ENCODE results near the gene KDM2A.
"Not testable (repeated sequence)": the region's sequence is repeated elsewhere in the genome, so short reads cannot be mapped to it uniquely, and the experiment has no call there.

Gene KDM2A

DNA sequence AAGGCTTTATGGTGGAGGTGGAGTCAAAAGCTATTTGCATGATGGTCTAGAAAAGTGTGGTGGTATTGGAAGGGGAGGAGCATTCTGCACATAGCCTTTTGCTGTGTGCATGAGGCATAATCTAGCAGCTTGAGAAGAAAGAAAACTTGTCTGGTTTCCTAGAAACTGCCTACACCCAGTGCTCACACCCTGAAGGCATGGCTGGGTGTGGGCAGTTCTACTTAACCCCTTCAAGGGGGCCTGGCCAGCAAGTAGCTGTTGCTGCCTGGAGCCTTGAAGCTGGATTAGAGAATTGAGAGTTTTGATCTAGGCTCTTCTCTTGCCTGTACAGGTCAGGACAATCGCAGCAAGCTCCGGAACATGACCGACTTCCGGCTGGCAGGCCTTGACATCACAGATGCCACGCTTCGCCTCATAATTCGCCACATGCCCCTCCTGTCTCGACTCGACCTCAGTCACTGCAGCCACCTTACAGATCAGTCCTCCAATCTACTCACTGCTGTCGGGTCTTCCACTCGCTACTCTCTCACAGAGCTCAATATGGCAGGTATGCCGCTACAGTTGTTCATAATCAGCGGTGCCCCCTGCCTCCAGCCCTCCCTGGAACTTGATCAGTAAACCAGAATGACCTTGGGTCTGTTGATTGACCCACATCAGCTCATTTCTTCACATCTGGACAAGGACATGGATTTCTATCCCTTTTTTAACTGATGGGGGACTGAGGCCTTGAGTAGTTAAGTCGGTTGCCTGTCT is 135.0 kb downstream of the KDM2A start:
- H3K4me3 ChIP-seq (ENCODE audit: low read depth, low read length): no peak overlapping the region
- TF ChIP-seq, protein P1, sequence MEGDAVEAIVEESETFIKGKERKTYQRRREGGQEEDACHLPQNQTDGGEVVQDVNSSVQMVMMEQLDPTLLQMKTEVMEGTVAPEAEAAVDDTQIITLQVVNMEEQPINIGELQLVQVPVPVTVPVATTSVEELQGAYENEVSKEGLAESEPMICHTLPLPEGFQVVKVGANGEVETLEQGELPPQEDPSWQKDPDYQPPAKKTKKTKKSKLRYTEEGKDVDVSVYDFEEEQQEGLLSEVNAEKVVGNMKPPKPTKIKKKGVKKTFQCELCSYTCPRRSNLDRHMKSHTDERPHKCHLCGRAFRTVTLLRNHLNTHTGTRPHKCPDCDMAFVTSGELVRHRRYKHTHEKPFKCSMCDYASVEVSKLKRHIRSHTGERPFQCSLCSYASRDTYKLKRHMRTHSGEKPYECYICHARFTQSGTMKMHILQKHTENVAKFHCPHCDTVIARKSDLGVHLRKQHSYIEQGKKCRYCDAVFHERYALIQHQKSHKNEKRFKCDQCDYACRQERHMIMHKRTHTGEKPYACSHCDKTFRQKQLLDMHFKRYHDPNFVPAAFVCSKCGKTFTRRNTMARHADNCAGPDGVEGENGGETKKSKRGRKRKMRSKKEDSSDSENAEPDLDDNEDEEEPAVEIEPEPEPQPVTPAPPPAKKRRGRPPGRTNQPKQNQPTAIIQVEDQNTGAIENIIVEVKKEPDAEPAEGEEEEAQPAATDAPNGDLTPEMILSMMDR (IDR thresholded peaks at IDR 0.05; ENCODE audit: insufficient read depth, low read length, missing control alignments): no peak
- no peak for DNase-seq (ENCODE audit: low read depth, low spot score)
- ChIA-PET CTCF (interaction anchor here (0.6 to 10.0 kb wide), 12 partner anchors 9 to 172 kb away, joined by 3 to 126 read pairs (median 5); partner anchors contain the start of genes GRK2 and KDM2A), POLR2A (interaction anchor here (1.6 kb wide), 1 partner anchor 14 kb away, joined by 6 read pairs; no protein-coding TSS in a partner anchor)

GRCh38 chr11:67254798-67255197 is 135.7 kb downstream of the KDM2A start:
- TF ChIP-seq, protein P1 (IDR thresholded peaks at IDR 0.05; ENCODE audit: insufficient read depth, low read length, missing control alignments): no peak
- ChIA-PET CTCF (interaction anchor here (0.6 to 10.0 kb wide), 6 partner anchors 8 to 173 kb away, joined by 3 to 126 read pairs (median 8); partner anchors contain the start of gene GRK2), POLR2A (no interaction called here)
- DNase-seq (ENCODE audit: low read depth, low spot score): no peak
- no peak overlapping the region for H3K4me3 ChIP-seq (ENCODE audit: low read depth, low read length)

DNA sequence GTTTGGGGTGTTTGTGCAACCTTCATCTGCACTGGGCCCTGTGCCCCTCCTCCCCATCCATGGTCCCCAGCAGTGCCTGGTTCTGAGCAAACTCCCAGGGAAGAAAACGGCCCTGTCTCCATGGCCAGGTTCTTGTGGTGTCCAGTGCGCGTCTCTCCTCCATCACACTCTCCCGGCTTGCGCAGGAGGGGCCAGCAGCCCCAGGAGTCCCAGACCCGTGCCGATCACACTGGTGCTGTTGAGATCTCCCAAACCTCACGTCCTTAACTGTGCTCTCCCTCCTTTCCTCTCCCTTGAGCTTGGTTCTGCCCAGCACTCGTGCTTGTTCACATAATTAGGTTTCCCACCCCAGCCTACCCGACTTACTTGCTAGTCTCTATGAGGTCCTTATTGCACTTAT is 136.3 kb downstream of the KDM2A start:
- H3K4me3 ChIP-seq (ENCODE audit: low read depth, low read length): no peak overlapping the region
- POLR2A ChIA-PET: no interaction called here
- no peak for DNase-seq (ENCODE audit: low read depth, low spot score)
- TF ChIP-seq, protein P1 (IDR thresholded peaks at IDR 0.05; ENCODE audit: insufficient read depth, low read length, missing control alignments): no peak
- CTCF ChIA-PET: interaction anchor here (0.9 to 10.0 kb wide), 4 partner anchors 8 to 126 kb away, joined by 3 to 126 read pairs (median 8); partner anchors contain the start of gene GRK2

DNA sequence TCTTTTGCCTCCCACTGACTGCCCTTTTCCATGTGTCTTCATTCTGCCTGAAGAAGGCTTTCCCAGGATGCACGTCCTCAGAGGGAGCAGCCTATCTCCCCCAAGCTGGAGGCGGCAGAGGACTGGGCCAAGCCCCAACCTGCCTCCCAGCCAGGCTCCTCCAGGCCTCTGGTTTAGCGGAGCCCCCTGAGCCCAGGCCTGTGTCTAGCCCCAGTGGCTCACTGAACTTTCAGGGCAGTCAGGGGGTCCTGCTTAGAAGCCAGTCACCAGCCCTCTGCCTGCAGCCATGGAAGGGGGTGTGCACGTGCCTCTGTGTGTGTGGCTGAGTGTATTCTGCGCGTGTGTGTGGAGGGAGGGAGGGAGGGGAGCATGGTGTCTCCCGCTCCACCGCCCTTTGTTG is 136.8 kb downstream of the KDM2A start:
- TF ChIP-seq, protein P1 (IDR thresholded peaks at IDR 0.05; ENCODE audit: insufficient read depth, low read length, missing control alignments): no peak
- POLR2A ChIA-PET: no interaction called here
- DNase-seq (ENCODE audit: low read depth, low spot score): no peak
- no peak overlapping the region for H3K4me3 ChIP-seq (ENCODE audit: low read depth, low read length)
- CTCF ChIA-PET: interaction anchor here (2.1 to 10.0 kb wide), 2 partner anchors 7 to 11 kb away, joined by 5 to 126 read pairs; partner anchors contain the start of gene GRK2

DNA sequence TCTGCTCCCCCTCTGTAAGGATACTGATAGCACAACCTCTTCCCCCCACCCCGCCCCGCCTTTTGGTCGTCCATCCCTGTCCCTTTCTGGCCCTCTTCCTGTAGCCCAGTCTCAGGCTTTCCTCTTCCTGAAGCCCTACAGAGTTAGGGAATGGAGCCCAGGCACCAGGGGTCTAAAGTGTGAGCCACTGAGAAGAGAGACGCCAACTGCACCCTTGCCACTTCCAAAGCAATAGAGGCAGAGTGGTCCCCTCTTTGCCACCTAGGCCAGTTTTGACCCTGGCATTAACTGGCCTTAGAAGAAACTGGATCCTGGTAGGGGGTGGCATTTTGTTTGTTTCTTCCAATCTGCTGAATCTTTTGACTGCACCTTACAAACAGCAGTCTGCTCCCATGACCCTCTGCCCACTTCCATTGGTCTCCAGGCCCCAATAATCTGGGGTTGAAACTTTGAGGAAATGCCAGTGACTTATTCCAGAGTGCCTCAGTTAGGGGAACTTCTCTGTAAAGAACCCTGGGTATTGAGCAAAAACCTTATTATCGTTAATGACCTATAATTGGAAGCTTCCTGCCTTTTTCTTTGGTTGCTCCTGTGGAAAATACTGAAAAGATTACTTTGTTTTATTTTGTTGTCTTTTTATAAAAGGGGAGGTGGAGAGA is 137.5 kb downstream of the KDM2A start:
- TF ChIP-seq, protein P1 (IDR thresholded peaks at IDR 0.05; ENCODE audit: insufficient read depth, low read length, missing control alignments): no peak
- CTCF ChIA-PET: interaction anchor here (2.1 kb wide), 1 partner anchor 10 kb away, joined by 5 read pairs; the partner anchor contains the start of gene GRK2
- H3K4me3 ChIP-seq (ENCODE audit: low read depth, low read length): no peak overlapping the region
- no peak for DNase-seq (ENCODE audit: low read depth, low spot score)
- POLR2A ChIA-PET: no interaction called here

DNA sequence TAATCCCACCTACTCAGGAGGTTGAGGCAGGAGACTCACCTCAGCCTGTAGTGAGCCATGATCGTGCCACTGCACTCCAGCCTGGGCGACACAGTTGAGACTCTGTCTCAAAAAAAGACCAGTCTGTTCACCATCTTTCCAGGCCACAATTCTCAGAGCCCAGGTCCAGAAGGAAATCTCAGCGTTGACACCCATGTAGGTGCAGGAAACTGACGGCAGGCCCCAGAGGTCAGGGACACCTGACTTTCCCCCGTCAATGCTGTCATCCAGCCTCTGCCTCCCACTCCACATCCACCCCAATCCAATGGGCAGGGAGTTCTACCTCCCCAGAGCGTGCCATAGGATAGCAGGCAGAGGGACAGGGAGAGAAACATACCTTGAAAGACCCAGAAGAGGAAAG is 141.3 kb downstream of the KDM2A start:
- ChIA-PET POLR2A (no interaction called here), CTCF (no interaction called here)
- no peak for DNase-seq (ENCODE audit: low read depth, low spot score)
- no peak overlapping the region for H3K4me3 ChIP-seq (ENCODE audit: low read depth, low read length)
- TF ChIP-seq, protein P1 (IDR thresholded peaks at IDR 0.05; ENCODE audit: insufficient read depth, low read length, missing control alignments): no peak

DNA sequence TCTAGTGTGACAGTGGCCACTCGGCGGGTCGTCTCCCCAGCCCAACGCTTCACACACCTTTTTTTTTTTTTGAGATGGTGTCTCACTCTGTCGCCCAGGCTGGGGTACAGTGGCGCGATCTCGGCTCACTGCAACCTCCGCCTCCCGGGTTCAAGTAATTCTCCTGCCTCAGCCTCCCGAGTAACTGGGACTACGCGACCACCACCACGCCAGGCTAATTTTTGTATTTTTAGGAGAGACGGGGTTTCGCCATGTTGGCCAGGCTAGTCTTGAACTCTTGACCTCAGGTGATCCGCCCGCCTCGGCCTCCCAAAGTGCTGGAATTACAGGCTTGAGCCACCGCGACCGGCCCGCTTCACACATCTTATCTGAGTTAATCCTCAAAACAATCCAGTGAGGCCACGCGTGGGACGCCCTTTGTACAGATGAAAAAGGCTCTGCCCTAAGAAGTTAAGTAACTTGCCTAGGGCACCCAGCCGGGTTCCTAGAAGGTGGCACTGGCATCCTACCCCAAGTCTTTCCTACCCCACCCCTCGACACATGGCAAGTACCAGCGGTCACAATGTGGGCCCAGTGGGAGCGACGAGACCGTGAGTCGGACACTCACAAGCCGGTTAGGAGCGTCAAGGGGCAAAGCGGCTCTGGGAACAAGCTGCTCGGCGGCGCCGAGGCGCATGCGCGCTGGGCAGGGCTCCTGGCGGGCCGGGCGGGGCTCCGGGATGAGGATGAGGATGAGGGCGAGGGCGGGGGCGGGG is 142.0 kb downstream of the KDM2A start:
- CTCF ChIA-PET: interaction anchor here (1.1 to 11.9 kb wide), 24 partner anchors 10 to 205 kb away, joined by 3 to 295 read pairs (median 10); partner anchors contain the start of genes ANKRD13D, CLCF1, POLD4 and PPP1CA
- DNase-seq (ENCODE audit: low read depth, low spot score): not testable (repeated sequence)
- POLR2A ChIA-PET: interaction anchor here (0.8 to 1.5 kb wide), 3 partner anchors 21 to 141 kb away, joined by 3 to 9 read pairs (median 4); partner anchors contain the start of gene PPP1CA
- peak overlapping the region; percentile 53 for H3K4me3 ChIP-seq (ENCODE audit: low read depth, low read length)
